Astrocyte (in vitro differentiated cells and primary cell): ENCODE results near the gene LY9. TPM values are rescaled to one million over a fixed set of nuclear protein-coding genes. Genes with fewer than 3 reads are reported as not detected.
A peak's percentile ranks its signal among the peaks of the same experiment; 100 is the strongest.
"Not testable (repeated sequence)": the region's sequence is repeated elsewhere in the genome, so short reads cannot be mapped to it uniquely, and the experiment has no call there.

Source experiments
- DNase-seq: peaks from one replicate; pipeline ENCODE4 v3.0.0-alpha.2; 2010; ENCODE audit warnings: low read depth
- FAIRE-seq: peaks from 2 replicates; lab custom pipeline; 2011; peaks lifted over from hg19 to GRCh38; lab: Jason Lieb, UNC
- H2AFZ ChIP-seq: 2 replicates; pipeline ENCODE4 v1.6.0; 2012; ENCODE audit warnings: low read depth, low read length, inconsistent platforms
- H3K27ac ChIP-seq: 2 replicates; pipeline ENCODE4 v1.5.1; 2011; ENCODE audit warnings: low read depth, low read length, inconsistent platforms
- H3K27me3 ChIP-seq: 2 replicates; pipeline ENCODE4 v1.6.0; 2011; ENCODE audit warnings: low read length, inconsistent platforms; ENCODE audit not compliant: insufficient read depth
- H3K36me3 ChIP-seq: 2 replicates; pipeline ENCODE4 v1.5.1; 2011; ENCODE audit warnings: low read length, inconsistent platforms; ENCODE audit not compliant: insufficient read depth
- H3K4me1 ChIP-seq: 2 replicates; pipeline ENCODE4 v1.5.1; 2011; ENCODE audit warnings: low read length, inconsistent platforms; ENCODE audit not compliant: insufficient read depth
- H3K4me2 ChIP-seq: 2 replicates; pipeline ENCODE4 v1.6.0; 2012; ENCODE audit warnings: low read length, inconsistent platforms
- H3K4me3 ChIP-seq: 2 replicates; pipeline ENCODE4 v1.5.1; 2011; ENCODE audit warnings: low read depth, mild to moderate bottlenecking, low read length, inconsistent platforms; ENCODE audit not compliant: insufficient read depth
- H3K79me2 ChIP-seq: 2 replicates; pipeline ENCODE4 v1.6.0; 2012; ENCODE audit warnings: mild to moderate bottlenecking, low read length, inconsistent platforms; ENCODE audit not compliant: insufficient read depth
- H3K9ac ChIP-seq: 2 replicates; pipeline ENCODE4 v1.6.0; 2012; ENCODE audit warnings: mild to moderate bottlenecking, low read length, inconsistent platforms
- H3K9me3 ChIP-seq: 2 replicates; pipeline ENCODE4 v1.5.1; 2012; ENCODE audit warnings: low read depth, mild to moderate bottlenecking, low read length, inconsistent platforms; ENCODE audit not compliant: insufficient read depth
- H4K20me1 ChIP-seq: 2 replicates; pipeline ENCODE4 v1.6.0; 2012; ENCODE audit warnings: low read length, inconsistent platforms; ENCODE audit not compliant: insufficient read depth
- H3K27ac Mint-ChIP-seq: one replicate; pipeline ENCODE4 v1.8.0; 2021; ENCODE audit warnings: mild to moderate bottlenecking, mixed read lengths; ENCODE audit not compliant: unreplicated experiment
- H3K27me3 Mint-ChIP-seq: one replicate; pipeline ENCODE4 v1.8.0; 2021; ENCODE audit warnings: low read depth, mixed read lengths; ENCODE audit not compliant: unreplicated experiment
- H3K36me3 Mint-ChIP-seq: one replicate; pipeline ENCODE4 v1.8.0; 2021; ENCODE audit warnings: low read depth, mixed read lengths; ENCODE audit not compliant: unreplicated experiment
- H3K4me1 Mint-ChIP-seq: one replicate; pipeline ENCODE4 v1.8.0; 2021; ENCODE audit warnings: low read depth, mixed read lengths; ENCODE audit not compliant: unreplicated experiment
- H3K4me3 Mint-ChIP-seq: one replicate; pipeline ENCODE4 v1.8.0; 2021; ENCODE audit warnings: mild to moderate bottlenecking, moderate library complexity, mixed read lengths; ENCODE audit not compliant: unreplicated experiment
- H3K9me3 Mint-ChIP-seq: one replicate; pipeline ENCODE4 v1.8.0; 2021; ENCODE audit warnings: mild to moderate bottlenecking, mixed read lengths; ENCODE audit not compliant: unreplicated experiment
- CTCF ChIP-seq: IDR thresholded peaks from 2 replicates; pipeline ENCODE4 v1.5.1; 2011; ENCODE audit warnings: low read depth, mild to moderate bottlenecking, inconsistent platforms, low read length, moderate library complexity; ENCODE audit not compliant: insufficient read depth
- EZH2 ChIP-seq: IDR thresholded peaks from 2 replicates; pipeline ENCODE4 v1.6.1; 2012; ENCODE audit warnings: mild to moderate bottlenecking, low read length, inconsistent platforms; ENCODE audit not compliant: insufficient read depth
- total RNA-seq: library from RNA; stranded (reverse); gene quantifications from 2 replicates; pipeline ENCODE4 v1.2.1, GENCODE V29; 2021

Gene LY9
- total RNA-seq, 1 donor from 2014 or later, result not detected

GRCh38 chr1:160868141-160868540, 72.2 kb downstream of the LY9 start:
- Histone ChIP-seq H2AFZ (no peak overlapping the region), H3K36me3 (no peaks in the 10 kb centered on the region), H3K79me2 (no peaks in the 10 kb centered on the region), H4K20me1 (no peaks in the 10 kb centered on the region), H3K9ac (no peak overlapping the region), H3K4me2 (no peak overlapping the region), H3K4me1 (no peaks in the 10 kb centered on the region), H3K4me3 (no peak overlapping the region), H3K9me3 (no peaks in the 10 kb centered on the region), H3K27ac (no peak overlapping the region), H3K27me3 (no peaks in the 10 kb centered on the region)
- Mint-ChIP-seq H3K4me1 (no peaks in the 10 kb centered on the region), H3K9me3 (no peaks in the 10 kb centered on the region), H3K4me3 (no peak overlapping the region), H3K27ac (peak overlapping the region; percentile 50), H3K27me3 (peaks cover 3% of the 10 kb centered on the region), H3K36me3 (no peaks in the 10 kb centered on the region)
- FAIRE-seq (no peak), DNase-seq (no peak)
- no peak for TF ChIP-seq EZH2
- TF ChIP-seq CTCF, result no peak

DNA sequence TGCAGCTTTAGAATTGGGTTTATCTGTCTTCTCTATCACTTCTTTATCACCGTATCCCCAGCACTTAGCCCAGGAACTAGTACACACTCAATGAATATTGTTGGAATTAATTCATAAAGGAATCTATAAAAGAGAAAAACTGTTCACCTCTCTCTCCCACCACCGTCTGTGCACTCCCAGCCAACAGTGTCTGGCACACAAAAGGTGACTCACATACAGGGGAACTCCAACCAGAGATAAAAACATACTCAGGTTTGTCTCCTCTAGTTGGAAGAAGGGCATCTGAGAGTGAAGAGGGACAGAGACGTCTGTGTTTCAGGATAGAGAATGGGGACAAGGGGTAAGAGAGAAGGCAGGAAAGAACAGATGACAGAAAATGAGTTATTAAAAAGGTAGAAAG, 79.0 kb downstream of the LY9 start:
- H3K27me3 Mint-ChIP-seq, result peaks cover 7% of the 10 kb centered on the region
- H3K4me3 Mint-ChIP-seq, result no peak overlapping the region

DNA sequence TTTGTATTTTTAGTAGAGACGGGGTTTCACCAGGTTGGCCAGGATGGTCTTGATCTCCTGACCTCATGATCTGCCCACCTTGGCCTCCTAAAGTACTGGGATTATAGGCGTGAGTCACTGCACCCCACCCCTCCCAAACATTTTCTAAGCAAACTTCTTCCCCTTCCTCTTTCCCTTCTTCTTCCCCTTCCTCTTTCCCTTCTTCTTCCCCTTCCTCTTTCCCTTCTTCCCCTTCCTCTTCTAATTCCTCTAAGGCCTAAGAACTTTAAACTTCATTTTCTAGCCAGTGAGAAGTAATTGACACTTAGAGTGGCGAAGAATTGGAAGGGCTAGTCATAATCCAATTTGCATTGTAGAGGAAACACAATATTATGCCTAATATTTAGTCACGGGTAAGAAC, 79.6 kb downstream of the LY9 start:
- H3K4me3 ChIP-seq, H4K20me1 ChIP-seq, FAIRE-seq: not testable (repeated sequence)

More for the DNA sequence above, 79.0 kb downstream of the LY9 start:
- Histone ChIP-seq H3K27ac (no peak overlapping the region), H4K20me1 (no peaks in the 10 kb centered on the region), H3K9ac (no peak overlapping the region), H3K4me3 (no peak overlapping the region), H3K36me3 (no peaks in the 10 kb centered on the region), H2AFZ (no peak overlapping the region), H3K4me2 (no peak overlapping the region), H3K9me3 (no peaks in the 10 kb centered on the region), H3K4me1 (no peaks in the 10 kb centered on the region), H3K79me2 (no peaks in the 10 kb centered on the region), H3K27me3 (no peaks in the 10 kb centered on the region)
- FAIRE-seq (no peak), DNase-seq (no peak)
- TF ChIP-seq EZH2, result no peak
- TF ChIP-seq CTCF, result no peak
- peaks cover 7% of the 10 kb centered on the region for H3K4me1 Mint-ChIP-seq
- H3K27ac Mint-ChIP-seq, result no peak overlapping the region
- peaks cover 6% of the 10 kb centered on the region for H3K9me3 Mint-ChIP-seq
- no peaks in the 10 kb centered on the region for H3K36me3 Mint-ChIP-seq

More for the DNA sequence above, 79.6 kb downstream of the LY9 start:
- H3K4me3 Mint-ChIP-seq, H3K4me2 ChIP-seq, H3K27me3 Mint-ChIP-seq, H2AFZ ChIP-seq, H3K9me3 ChIP-seq, DNase-seq, H3K9me3 Mint-ChIP-seq, H3K27ac Mint-ChIP-seq, H3K27ac ChIP-seq, H3K79me2 ChIP-seq, H3K4me1 Mint-ChIP-seq, H3K36me3 Mint-ChIP-seq, H3K9ac ChIP-seq, H3K4me1 ChIP-seq, H3K36me3 ChIP-seq, H3K27me3 ChIP-seq: not testable (repeated sequence)
